ENCODE data around the gene CABP1. TPM values are rescaled to one million over a fixed set of nuclear protein-coding genes. Genes with fewer than 3 reads are reported as not detected.
"Not testable (repeated sequence)": the region's sequence is repeated elsewhere in the genome, so short reads cannot be mapped to it uniquely, and the experiment has no call there.

CABP1 gene
- polyA plus RNA-seq (ENCODE audit: insufficient read length in 4 of 4), result 1 to 10 TPM; 2.3 to 6.6 (median 4.9) TPM

GRCh38 chr12:120639771-120640721 is at the start of gene CABP1:
TSS of gene CABP1 (plus strand) at chr12:120640626. CDS start at chr12:120640686, 60 bp downstream.
- DNase-seq (ENCODE audit: low read depth in 4 of 4, low spot score in 3 of 4), result no peak

DNA sequence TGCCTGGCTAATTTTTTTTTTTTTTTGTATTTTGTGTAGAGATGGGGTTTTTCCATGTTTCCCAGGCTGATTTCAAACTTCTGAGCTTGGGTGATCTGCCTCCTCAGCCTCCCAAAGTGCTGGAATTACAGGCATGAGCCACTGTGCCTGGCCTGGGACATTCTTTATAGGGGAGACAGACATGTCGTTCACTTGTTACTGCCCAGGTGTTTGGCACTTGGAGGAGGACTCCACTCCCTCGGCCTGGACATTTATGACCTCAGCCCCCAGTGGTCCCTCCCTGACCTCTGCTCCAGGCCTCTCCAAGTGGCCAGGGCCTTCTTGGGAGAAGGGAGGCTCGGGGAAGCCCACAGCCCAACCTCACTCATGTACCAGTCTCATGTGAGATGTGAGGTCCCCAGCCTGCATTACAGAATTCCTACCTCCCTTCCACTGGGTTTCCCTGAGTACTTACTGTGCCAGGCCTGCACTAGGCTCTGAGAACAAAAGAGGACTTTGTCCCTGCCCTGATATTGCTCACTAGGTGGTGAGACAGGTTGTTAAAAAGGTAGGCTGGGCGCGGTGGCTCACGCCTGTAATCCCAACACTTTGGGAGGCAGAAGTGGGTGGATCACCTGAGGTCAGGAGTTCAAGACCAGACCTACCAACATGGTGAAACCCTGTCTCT is 49.6 kb upstream of the CABP1 start:
- DNase-seq (ENCODE audit: low read depth in 4 of 4, low spot score in 3 of 4), result no peak

DNA sequence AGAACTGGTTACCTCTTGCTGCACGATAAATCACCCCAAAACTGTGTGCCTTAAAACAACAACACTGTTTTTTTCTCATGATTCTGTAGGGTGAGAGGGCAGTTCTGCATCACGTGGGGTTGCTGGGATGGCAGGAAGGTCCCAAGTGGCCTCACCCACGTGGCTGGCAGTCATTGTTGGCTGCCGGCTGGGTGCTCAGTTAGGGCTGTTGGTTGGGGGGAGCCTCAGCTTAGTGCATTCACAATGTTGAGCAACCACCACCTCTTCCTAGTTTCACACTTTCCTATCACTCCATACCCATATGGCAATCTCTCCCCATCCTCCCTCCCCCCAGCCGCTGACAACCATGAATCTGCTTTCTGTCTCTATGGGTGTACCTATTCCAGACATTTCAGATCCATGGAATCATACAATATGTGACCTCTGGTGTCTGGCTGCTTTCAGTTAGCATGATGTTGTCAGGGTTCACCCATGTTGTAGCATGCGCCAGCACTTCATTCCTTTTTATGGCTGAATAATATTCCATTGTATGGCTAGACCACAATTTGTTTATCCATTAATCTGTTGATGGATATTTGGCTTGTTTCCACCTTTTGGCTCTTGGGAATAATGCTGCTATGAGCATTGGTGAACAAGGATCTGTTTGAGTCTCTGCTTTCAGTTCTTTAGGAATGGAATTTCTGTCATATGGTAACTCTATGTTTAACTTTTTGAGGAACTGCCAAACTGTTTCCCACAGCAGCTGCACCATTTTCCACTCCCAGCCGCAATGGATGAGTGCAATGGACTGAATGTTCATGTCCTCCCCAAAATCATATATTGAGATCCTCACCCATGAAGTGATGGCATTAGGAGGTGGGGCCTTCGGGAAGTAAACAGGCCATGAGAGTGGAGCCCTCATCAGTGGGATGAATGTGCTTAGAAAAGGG is 48.0 kb upstream of the CABP1 start:
- no peak for DNase-seq (ENCODE audit: low read depth in 4 of 4, low spot score in 3 of 4)

DNA sequence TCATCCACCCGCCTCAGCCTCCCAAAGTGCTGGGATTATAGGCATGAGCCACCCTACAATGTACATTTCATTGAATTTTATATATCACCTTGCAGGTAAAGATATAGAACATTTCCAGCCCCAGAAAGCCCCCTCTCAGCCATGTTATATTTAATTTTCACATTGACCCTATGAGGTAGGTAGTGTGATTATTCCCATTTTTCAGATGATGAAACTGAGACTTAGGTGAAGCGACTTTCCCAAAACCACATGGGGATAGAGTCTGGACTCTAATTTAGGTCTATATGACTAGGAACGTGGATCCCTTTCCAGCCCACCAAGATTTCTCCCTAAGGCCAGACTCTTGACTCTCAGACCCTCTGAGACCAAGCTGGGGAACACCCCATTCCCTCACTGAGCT is 43.5 kb upstream of the CABP1 start:
- no peak for DNase-seq (ENCODE audit: low read depth in 4 of 4, low spot score in 3 of 4)

DNA sequence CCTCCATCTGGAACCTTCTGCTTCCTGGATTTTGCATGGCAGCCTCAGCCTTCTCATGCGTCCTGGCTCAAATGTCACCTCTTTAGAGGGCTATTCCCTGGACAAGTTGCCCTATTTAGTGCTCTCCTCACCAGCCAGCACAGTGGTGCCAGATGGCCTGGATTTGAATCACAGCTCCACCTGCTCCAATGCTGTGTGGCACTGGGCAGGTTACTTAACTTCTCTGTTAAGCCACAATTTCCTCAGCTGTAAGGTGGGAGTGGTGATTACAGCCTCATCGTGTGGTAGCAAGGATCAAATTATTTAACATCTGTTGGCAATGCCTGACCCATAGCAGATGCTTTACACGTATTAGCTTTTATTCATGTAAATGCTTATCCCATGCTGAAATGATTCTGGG is 42.6 kb upstream of the CABP1 start:
- DNase-seq (ENCODE audit: low read depth in 4 of 4, low spot score in 3 of 4), result no peak

DNA sequence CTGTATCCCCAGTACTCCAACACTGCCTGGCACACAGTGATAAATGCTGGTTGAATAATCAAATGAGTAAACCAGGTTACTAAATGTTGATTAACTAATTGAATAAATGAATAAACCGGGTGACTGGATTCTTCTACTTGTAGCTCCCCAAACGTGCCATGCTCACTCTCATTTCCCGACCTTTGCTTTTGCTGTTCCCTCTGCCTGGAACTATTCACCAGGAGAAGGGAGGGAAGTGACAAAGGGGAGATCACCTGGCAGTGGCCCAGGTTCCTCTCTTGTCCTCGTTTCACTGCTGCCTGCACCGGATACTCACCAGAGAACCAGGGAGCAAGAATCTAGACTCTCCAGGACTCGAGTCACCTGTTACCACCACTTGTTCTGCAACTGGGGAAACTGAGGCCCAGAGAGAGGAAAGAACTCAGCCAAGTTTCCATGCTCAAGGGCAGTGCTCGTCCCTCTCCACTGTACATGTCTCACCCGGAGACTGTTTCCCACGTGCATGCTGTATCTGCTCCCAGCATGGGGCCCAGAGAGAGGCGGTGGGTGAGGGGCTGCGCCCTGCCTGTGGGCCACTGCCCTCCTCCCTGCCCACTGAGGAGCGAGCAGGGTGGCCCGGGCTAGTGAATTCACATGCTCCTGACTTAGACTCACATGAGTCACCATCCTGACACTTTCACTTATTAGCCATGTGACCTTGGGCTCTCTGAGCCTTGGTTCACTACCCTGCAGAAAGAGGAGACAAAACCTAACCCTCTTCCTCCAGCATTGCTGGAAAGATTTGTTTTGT is 41.6 kb upstream of the CABP1 start:
- DNase-seq (ENCODE audit: low read depth in 4 of 4, low spot score in 3 of 4), result no peak

DNA sequence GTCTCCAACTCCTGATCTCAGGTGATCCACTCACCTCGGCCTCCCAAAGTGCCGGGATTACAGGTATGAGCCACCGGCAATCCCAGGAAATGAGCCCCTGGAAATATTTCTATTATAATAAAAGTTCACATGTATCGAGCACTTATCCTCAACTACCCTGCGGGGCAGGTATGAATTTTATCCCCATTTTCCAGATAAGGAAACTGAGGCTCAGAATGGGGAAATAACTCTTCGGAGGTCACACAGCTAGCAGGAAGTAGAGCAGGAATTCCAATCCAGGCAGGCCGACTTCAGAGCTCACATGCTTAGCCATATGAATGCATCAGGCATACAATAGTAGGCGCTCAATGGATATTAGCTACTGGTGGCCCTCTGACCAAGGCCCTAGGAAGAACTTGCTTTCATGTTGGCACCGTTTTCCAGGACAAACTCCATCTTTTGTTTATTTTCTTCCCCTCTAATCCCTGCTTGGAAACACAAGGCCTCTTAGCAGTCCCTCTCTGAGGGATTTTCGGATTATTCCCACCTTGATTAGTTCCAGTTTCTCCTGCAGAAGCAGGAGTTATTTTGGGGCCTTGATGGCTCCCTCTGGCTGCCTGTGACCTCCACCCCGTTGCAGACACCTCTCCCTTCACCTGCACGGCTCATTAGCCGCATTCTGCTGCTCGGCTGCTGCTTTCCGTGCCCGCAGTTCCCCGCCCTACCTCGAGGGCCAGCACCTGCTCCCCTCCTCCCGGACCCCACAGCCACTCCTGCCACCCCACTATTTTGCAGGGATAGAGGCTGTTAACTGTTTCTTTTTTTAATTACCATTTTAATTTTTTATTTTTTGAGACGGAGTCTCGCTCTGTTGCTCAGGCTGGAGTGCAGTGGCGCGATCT is 40.5 kb upstream of the CABP1 start:
- no peak for DNase-seq (ENCODE audit: low read depth in 4 of 4, low spot score in 3 of 4)

GRCh38 chr12:120602416-120602815 is 38.0 kb upstream of the CABP1 start:
- not testable (repeated sequence) for DNase-seq (ENCODE audit: low read depth in 4 of 4, low spot score in 3 of 4)

- DNase-seq (ENCODE audit: low read depth in 4 of 4, low spot score in 3 of 4), result no peak
Measured at GRCh38 chr12:120610560-120610959, 29.9 kb upstream of the CABP1 start.

DNA sequence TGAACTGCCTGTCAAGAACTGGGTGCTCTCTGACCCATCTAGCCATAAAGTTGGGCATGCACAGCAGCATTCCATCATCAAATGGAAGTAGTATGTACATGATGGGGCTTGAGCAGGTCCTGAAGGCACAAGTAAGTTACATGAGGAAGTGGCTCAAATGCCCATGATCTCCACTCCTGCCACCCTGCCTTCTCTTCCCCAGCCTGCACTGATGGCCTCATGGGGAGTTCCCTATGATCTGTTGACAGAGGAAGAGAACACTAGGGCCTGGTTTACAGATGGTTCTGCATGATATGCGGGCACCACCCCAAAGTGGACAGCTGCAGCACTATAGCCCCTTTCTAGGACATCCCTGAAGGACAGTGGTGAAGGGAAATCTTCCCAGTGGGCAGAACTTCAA is 28.9 kb upstream of the CABP1 start:
- not testable (repeated sequence) for DNase-seq (ENCODE audit: low read depth in 4 of 4, low spot score in 3 of 4)

- no peak for DNase-seq (ENCODE audit: low read depth in 4 of 4, low spot score in 3 of 4)
Measured at GRCh38 chr12:120614848-120615247, 25.6 kb upstream of the CABP1 start.

- not testable (repeated sequence) for DNase-seq (ENCODE audit: low read depth in 4 of 4, low spot score in 3 of 4)
Measured at GRCh38 chr12:120617193-120617592, 23.2 kb upstream of the CABP1 start.

DNA sequence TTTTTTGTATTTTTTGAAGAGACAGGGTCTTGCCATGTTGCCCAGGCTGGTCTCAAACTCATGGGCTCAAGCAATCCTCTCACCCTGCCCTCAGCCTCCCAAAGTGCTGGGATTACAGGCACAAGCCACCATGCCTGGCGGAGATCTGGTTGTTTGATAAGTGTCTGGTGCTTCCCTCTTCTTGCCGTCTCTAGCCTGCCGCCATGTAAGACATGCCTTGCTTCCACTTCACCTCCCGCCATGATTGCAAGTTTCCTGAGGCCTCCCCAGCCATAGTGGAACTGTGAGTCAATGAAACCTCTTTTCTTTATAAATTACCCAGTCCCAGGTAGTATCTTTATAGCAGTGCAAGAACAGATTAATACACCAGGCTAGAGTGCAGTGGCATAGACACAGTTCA is 22.7 kb upstream of the CABP1 start:
- not testable (repeated sequence) for DNase-seq (ENCODE audit: low read depth in 4 of 4, low spot score in 3 of 4)

DNA sequence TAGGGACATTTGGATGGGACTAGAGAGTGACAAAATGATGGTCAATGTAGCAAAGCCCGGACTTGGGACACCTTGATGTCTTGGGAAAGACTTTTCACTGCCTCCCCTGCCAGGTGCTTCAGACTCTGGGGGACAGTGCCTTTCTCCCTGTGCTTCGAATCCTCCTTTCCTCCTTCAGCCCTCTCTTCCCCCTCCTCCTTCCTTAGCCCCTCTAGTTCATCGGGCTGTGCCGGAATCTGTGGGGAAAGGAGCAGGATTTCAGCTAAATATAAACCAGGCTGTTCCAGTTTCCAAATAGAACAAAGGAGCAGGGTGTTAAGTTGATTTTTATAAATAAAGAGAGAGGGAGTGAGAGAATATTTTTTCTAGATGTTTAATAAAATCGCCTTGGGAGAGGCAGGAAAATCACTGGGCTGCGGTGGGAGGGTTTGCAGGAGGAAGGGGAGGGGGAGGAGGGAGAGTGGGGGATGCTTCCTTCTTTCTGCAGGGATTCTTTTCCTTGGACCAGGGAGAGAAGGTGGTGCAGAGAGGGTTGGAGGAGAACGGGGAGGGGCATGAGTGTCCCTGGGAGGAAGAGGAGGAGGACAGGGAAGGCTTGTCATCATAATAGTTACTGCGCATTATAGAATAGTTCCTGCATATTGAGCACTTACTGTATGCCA is 21.3 kb upstream of the CABP1 start:
- no peak for DNase-seq (ENCODE audit: low read depth in 4 of 4, low spot score in 3 of 4)

- no peak for DNase-seq (ENCODE audit: low read depth in 4 of 4, low spot score in 3 of 4)
Measured at GRCh38 chr12:120620624-120621023, 19.8 kb upstream of the CABP1 start.

DNA sequence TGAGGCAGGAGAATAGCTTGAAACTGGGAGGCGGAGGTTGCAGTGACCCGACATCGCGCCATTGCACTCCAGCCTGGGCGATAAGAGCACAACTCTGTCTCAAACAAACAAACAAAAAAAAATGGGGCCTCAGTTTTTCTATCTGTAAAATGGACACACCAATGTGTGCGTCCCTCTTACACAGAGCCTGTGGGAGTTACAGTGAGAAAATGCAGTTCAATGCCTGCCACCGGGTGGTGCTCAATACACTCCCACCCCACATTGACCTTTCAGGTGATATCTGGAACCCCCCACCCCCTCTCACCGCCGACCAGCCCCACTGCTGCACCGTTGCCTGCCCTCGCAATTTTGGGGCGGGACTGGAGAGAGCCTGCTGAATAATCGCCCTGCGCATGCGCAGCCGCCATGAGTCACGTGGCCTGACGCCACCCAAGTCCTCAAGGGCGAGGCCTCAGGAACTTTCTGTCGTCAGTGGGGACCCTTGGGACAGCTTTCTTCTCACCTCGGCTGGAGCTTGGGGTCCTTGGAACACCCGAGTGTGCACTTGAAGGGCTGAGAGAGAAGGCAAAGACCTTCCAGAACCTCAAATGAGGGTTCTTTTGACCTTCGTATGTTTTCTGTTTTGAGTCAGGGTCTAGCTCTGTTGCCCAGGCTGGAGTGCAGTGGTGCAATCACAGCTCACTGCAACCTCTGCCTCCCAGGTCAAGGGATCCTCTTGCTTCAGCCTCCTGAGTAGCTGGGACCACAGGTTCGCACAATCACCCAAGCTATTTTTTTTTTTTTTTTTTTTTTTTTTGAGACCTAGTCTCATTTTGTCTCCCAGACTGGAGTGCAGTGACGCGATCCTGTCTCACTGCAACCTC is 14.6 kb upstream of the CABP1 start:
- no peak for DNase-seq (ENCODE audit: low read depth in 4 of 4, low spot score in 3 of 4)

DNA sequence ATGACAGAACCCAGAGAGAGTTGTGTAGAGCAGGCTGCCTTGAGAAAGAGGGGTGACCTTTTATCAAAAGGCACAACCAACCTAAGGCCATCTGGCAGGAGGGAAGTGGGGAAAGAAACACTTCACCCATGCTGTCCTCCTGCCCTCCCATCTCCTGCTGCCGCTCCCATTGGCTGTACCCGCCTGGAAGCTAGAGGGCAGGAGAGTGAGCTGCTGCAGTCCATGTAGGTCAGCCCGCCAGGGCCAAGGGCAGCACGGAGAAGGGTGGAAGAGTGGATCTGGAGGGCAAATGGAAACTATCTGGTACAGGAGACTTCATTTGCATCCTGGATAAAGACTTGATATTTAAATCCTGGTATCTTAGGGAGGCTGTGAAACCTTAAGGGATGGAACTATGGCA is 11.5 kb upstream of the CABP1 start:
- no peak for DNase-seq (ENCODE audit: low read depth in 4 of 4, low spot score in 3 of 4)

Measured in left renal pelvis (tissue), 4 donors.